Stomach (tissue), 9 donors: ENCODE data around the gene AFF1. TPM values are rescaled to one million over a fixed set of nuclear protein-coding genes. Genes with fewer than 3 reads are reported as not detected.

Experiments used
- DNase-seq, 2 donors: peaks; one replicate each; pipeline versions ENCODE4 v3.0.0 to v3.0.0-alpha.2; 2013 to 2019
- H3K27ac ChIP-seq, 5 donors: fragments of 200-600 bp in 4 of 5; sonication (generic) in 4 of 5; one replicate each; pipeline ENCODE4 v1.5.1; 2013 to 2019; ENCODE audit warnings: mild to moderate bottlenecking in 1 of 5, moderate library complexity in 1 of 5
- H3K27me3 ChIP-seq, 3 donors: fragments of 200-600 bp; sonication (generic); one replicate each; pipeline ENCODE4 v1.5.1; 2017 to 2019; ENCODE audit warnings: mixed run types in 1 of 3
- H3K36me3 ChIP-seq, 4 donors: fragments of 200-600 bp; sonication (generic); 1 replicate in 3 of 4; 2 replicates in 1 of 4; pipeline ENCODE4 v1.5.1; 2016 to 2019
- H3K4me1 ChIP-seq, 4 donors: fragments of 200-600 bp; sonication (generic); one replicate each; pipeline ENCODE4 v1.5.1; 2016 to 2019
- H3K4me3 ChIP-seq, 4 donors: fragments of 200-600 bp; sonication (generic) in 3 of 4; one replicate each; pipeline ENCODE4 v1.5.1; 2016 to 2019; ENCODE audit warnings: mild to moderate bottlenecking in 1 of 4
- H3K9me3 ChIP-seq, 4 donors: fragments of 200-600 bp; sonication (generic); one replicate each; pipeline ENCODE4 v1.5.1; 2016 to 2019
- EP300 ChIP-seq: sonication (generic); formaldehyde crosslinking; IDR thresholded peaks from one replicate; pipeline ENCODE4 v1.6.1; 2017; ENCODE audit warnings: antibody characterized with exemption
- POLR2A ChIP-seq, 4 donors: fragments of 450-650 bp; IDR thresholded peaks; one replicate each; pipeline ENCODE4 v1.6.1; 2016; ENCODE audit warnings: antibody characterized with exemption in 4 of 4, control low read depth in 2 of 4, mild to moderate bottlenecking in 1 of 4, moderate library complexity in 1 of 4
- POLR2AphosphoS5 ChIP-seq, 3 donors: sonication (generic); formaldehyde crosslinking; IDR thresholded peaks; one replicate each; pipeline ENCODE4 v1.6.1; 2016; ENCODE audit warnings: antibody characterized with exemption in 3 of 3
- WGBS, 5 donors: extraction: QIAGEN DNeasy Blood & Tissue Kit in 3 of 5; methylation state at CpG; one replicate each; pipeline versions ENCODE4 v1.1.5 to v1.1.7; 2013 to 2018; 5-methylcytosine and 5-hydroxymethylcytosine counted together
- intact Hi-C: fragments of 100-400 bp; cut with DNase I; formaldehyde crosslinking; loops from one replicate; pipeline ENCODE4 v1.15.1; 2023; ENCODE audit warnings: low total_unique reads
- polyA plus RNA-seq, 3 donors: library from polyadenylated mRNA; stranded (reverse); fragments of 200-250 nt; gene quantifications; one replicate each; pipeline ENCODE4 v1.2.3, GENCODE V29; 2013
- total RNA-seq, 5 donors: library from RNA; depleted of rRNA; stranded (reverse); fragments of >200 nt; gene quantifications; one replicate each; pipeline versions ENCODE4 v1.1.0 to v1.2.3, GENCODE V29; 2014 to 2016
- TF ChIP-seq, protein P1 (sequence below), 7 experiments: fragments of 450-650 bp in 4 of 7; fragments of 200-600 bp in 3 of 7; sonication (generic) in 3 of 7; IDR thresholded peaks; one replicate each; pipeline ENCODE4 v1.5.1; 2016 to 2019; ENCODE audit warnings: antibody characterized with exemption in 7 of 7, control low read depth in 2 of 7, mild to moderate bottlenecking in 1 of 7
- donor health status: healthy with polysubstance abuse.
- donor health status: Bipolar disorder and iron deficiency.
- donor health status: healthy.

AFF1 gene
- total and polyA plus RNA-seq, 8 donors, result 6.9 to 177 (median 59.1) TPM

DNA sequence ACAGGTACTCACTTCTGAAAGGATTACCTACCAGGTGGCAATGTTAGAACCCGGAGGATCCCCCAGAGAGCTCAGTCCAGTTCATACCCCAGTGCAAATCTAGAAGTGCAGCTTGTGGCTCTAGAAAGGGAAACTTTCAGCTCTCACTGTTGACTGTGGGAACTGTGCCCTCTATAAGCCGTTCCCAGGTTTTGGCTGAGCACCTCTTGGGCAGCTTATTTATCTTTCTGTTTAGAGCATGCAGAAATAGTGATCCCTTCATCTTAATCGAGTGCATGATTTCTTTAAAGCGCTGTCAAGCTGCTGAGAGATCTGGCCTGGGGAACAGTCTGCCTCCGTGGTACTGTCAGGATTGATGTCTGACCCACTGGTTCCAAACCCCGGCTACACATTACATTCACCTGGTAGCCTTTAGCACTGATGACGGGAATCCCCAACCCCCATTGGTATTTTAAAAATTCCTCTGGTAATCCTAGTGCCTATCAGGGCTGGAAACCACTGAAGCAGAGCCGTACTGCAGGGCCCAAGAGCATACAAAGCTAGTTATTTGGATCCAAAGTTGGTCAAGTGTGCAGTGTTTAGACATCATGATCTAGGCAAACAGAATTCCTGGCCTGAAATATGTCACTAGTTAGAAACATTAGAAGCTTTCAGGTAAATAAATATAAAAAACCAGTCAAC is 182.4 kb downstream of the AFF1 start:
- H3K9me3 ChIP-seq, result no peaks in the 10 kb centered on the region
- no peak for DNase-seq
- H3K4me3 ChIP-seq, result no peak overlapping the region
- WGBS, 5 donors, result 64 to 76% (median 71%) methylated on average over 6 to 8 of the region's 8 CpGs
- peaks cover 41 to 95% (median 66%) of the 10 kb centered on the region in 4 donors for H3K36me3 ChIP-seq
- intact Hi-C loops, result no loop called here
- peaks cover 0 to 61% (median 31%) of the 10 kb centered on the region in 4 donors for H3K4me1 ChIP-seq
- H3K27ac ChIP-seq, result peak overlapping the region in 2 of 5 donors; percentile 79 to 81
- TF ChIP-seq, protein P1, sequence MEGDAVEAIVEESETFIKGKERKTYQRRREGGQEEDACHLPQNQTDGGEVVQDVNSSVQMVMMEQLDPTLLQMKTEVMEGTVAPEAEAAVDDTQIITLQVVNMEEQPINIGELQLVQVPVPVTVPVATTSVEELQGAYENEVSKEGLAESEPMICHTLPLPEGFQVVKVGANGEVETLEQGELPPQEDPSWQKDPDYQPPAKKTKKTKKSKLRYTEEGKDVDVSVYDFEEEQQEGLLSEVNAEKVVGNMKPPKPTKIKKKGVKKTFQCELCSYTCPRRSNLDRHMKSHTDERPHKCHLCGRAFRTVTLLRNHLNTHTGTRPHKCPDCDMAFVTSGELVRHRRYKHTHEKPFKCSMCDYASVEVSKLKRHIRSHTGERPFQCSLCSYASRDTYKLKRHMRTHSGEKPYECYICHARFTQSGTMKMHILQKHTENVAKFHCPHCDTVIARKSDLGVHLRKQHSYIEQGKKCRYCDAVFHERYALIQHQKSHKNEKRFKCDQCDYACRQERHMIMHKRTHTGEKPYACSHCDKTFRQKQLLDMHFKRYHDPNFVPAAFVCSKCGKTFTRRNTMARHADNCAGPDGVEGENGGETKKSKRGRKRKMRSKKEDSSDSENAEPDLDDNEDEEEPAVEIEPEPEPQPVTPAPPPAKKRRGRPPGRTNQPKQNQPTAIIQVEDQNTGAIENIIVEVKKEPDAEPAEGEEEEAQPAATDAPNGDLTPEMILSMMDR (IDR thresholded peaks at IDR 0.05), result no peak
- TF ChIP-seq POLR2AphosphoS5 (IDR thresholded peaks at IDR 0.05) (no peak), EP300 (no peak), POLR2A (IDR thresholded peaks at IDR 0.05) (no peak)
- no peaks in the 10 kb centered on the region for H3K27me3 ChIP-seq

DNA sequence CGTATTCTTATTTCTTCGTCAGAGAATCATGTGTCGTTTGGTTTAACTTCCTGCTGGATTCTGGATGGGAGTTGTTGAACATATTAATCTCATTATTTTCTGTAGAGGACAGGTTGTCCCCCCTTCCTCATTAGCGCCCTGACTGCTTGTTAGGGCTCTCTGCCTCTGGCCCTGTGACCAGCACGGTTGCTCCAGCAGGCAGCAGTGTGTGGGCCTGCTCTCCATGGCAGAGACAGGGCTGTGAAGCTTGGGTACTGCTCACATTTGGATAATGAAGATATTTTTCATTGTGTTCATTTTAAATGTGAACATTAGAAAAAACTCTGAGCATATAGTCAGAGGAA is 182.9 kb downstream of the AFF1 start:
- intact Hi-C loops, result no loop called here
- 78 to 85% (median 82%) methylated on average over 5 of the region's 5 CpGs for WGBS, 5 donors
- no peak for DNase-seq
- TF ChIP-seq, protein P1 (IDR thresholded peaks at IDR 0.05), result no peak
- no peak for TF ChIP-seq POLR2A (IDR thresholded peaks at IDR 0.05)
- TF ChIP-seq POLR2AphosphoS5 (IDR thresholded peaks at IDR 0.05), result no peak
- TF ChIP-seq EP300, result no peak
- Histone ChIP-seq H3K27me3 (no peaks in the 10 kb centered on the region), H3K36me3 (peaks cover 41 to 90% (median 62%) of the 10 kb centered on the region in 4 donors), H3K9me3 (no peaks in the 10 kb centered on the region), H3K4me3 (no peak overlapping the region), H3K4me1 (peaks cover 0 to 66% (median 34%) of the 10 kb centered on the region in 4 donors), H3K27ac (peak overlapping the region in 3 of 5 donors; percentile 28 to 81 (median 79))

DNA sequence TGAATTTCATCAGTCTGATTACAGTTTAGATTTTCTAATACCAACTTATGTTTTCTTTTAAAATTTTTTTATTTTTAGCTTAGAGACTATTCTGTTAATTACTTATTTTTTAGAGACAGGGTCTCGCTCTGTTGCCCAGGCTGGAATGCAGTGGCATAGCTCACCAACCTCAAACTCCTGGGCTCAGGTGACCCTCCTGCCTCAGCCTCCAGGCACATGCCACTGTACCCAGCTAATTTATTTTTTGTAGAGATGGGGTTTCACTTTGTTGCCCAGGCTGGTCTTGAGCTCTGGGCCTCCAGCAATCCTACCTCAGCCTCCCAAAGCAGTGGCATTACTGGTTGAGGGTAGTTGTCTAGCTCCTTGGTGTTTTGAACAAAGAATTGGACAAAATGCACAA is 183.6 kb downstream of the AFF1 start:
- TF ChIP-seq EP300 (no peak), POLR2A (IDR thresholded peaks at IDR 0.05) (no peak), POLR2AphosphoS5 (IDR thresholded peaks at IDR 0.05) (no peak)
- TF ChIP-seq, protein P1 (IDR thresholded peaks at IDR 0.05), result no peak
- Histone ChIP-seq H3K4me3 (no peak overlapping the region), H3K27me3 (no peaks in the 10 kb centered on the region), H3K36me3 (peaks cover 38 to 88% (median 56%) of the 10 kb centered on the region in 4 donors), H3K27ac (peak overlapping the region in 3 of 5 donors; percentile 59 to 81 (median 79)), H3K9me3 (no peaks in the 10 kb centered on the region), H3K4me1 (peaks cover 0 to 73% (median 37%) of the 10 kb centered on the region in 4 donors)
- intact Hi-C loops, result no loop called here
- 92 to 100% (median 98%) methylated on average over 1 of the region's 1 CpG for WGBS, 5 donors
- no peak for DNase-seq

DNA sequence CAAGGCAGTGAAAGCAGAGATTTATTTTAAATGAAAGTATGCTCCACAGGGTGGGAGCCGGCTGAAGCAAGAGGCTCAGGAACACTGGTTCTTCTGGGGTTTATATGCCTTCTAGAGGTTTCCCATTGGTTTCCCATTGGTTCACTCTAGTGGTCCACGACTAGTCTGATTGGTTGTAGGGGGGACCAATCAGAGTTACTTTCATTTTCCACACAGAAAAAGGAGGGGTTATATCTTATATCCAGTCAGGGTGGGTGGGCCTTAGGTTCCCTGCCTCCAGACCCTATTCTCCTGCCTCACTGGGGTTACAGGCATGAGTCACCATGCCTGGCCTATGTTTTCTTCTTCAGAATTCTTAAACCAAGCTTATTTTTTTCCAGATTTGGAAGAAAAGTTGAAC is 184.0 kb downstream of the AFF1 start:
- H3K4me1 ChIP-seq, result peaks cover 0 to 74% (median 39%) of the 10 kb centered on the region in 4 donors
- 91 to 100% (median 96%) methylated on average over 2 of the region's 2 CpGs for WGBS, 5 donors
- intact Hi-C loops, result no loop called here
- no peaks in the 10 kb centered on the region for H3K27me3 ChIP-seq
- peaks cover 37 to 88% (median 55%) of the 10 kb centered on the region in 4 donors for H3K36me3 ChIP-seq
- no peaks in the 10 kb centered on the region for H3K9me3 ChIP-seq
- DNase-seq, result no peak
- TF ChIP-seq POLR2A (IDR thresholded peaks at IDR 0.05) (no peak), EP300 (no peak), POLR2AphosphoS5 (IDR thresholded peaks at IDR 0.05) (no peak)
- TF ChIP-seq, protein P1 (IDR thresholded peaks at IDR 0.05), result no peak
- no peak overlapping the region for H3K4me3 ChIP-seq
- peak overlapping the region in 3 of 5 donors; percentile 59 to 81 (median 79) for H3K27ac ChIP-seq
